ENCODE results near the gene LYL1. TPM values are rescaled to one million over a fixed set of nuclear protein-coding genes. Genes with fewer than 3 reads are reported as not detected.
A peak's percentile ranks its signal among the peaks of the same experiment; 100 is the strongest.

Gene LYL1
- total and polyA plus RNA-seq, 4 donors = 0.35 to 69.7 (median 2.3) TPM

- Histone ChIP-seq H3K9me3 (ENCODE audit: control insufficient read depth in 4 of 4, low read length in 3 of 4) (no peaks in the 10 kb centered on the region), H3K36me3 (ENCODE audit: control insufficient read depth in 4 of 4, insufficient read depth in 3 of 4, low read depth in 1 of 4, low read length in 3 of 4) (no peaks in the 10 kb centered on the region), H3K9ac (ENCODE audit: low read depth in 1 of 2, low read length in 2 of 2) (no peak overlapping the region), H3K27me3 (ENCODE audit: control insufficient read depth in 4 of 4, insufficient read depth in 4 of 4, low read length in 3 of 4) (no peaks in the 10 kb centered on the region), H3K4me1 (ENCODE audit: control insufficient read depth in 4 of 4, insufficient read depth in 4 of 4, low read length in 3 of 4) (peaks cover 3 to 45% (median 25%) of the 10 kb centered on the region in 4 donors), H3K4me3 (ENCODE audit: low read depth in 1 of 3, low read length in 3 of 3) (no peak overlapping the region), H3K27ac (ENCODE audit: low read depth in 1 of 2, low read length in 2 of 2) (peak overlapping the region; percentile 35 to 43)
- WGBS = 94% methylated on average over 12 of the region's 12 CpGs
- DNase-seq (ENCODE audit: low spot score) = no peak
- no peak for TF ChIP-seq FOXA1 (IDR thresholded peaks at IDR 0.05)
- no peak for TF ChIP-seq RXRA (IDR thresholded peaks at IDR 0.05)
Measured at GRCh38 chr19:13087295-13087694, 15.4 kb downstream of the LYL1 start.

- Histone ChIP-seq H3K9ac (ENCODE audit: low read depth in 1 of 2, low read length in 2 of 2) (no peak overlapping the region), H3K4me1 (ENCODE audit: control insufficient read depth in 4 of 4, insufficient read depth in 4 of 4, low read length in 3 of 4) (peaks cover 2 to 45% (median 27%) of the 10 kb centered on the region in 4 donors), H3K27me3 (ENCODE audit: control insufficient read depth in 4 of 4, insufficient read depth in 4 of 4, low read length in 3 of 4) (no peaks in the 10 kb centered on the region), H3K27ac (ENCODE audit: low read depth in 1 of 2, low read length in 2 of 2) (no peak overlapping the region), H3K4me3 (ENCODE audit: low read depth in 1 of 3, low read length in 3 of 3) (no peak overlapping the region), H3K36me3 (ENCODE audit: control insufficient read depth in 4 of 4, insufficient read depth in 3 of 4, low read depth in 1 of 4, low read length in 3 of 4) (no peaks in the 10 kb centered on the region), H3K9me3 (ENCODE audit: control insufficient read depth in 4 of 4, low read length in 3 of 4) (no peaks in the 10 kb centered on the region)
- 90% methylated on average over 2 of the region's 2 CpGs for WGBS
- DNase-seq (ENCODE audit: low spot score) = no peak
- no peak for TF ChIP-seq EGR1 (IDR thresholded peaks at IDR 0.05; ENCODE audit: low read depth in 2 of 2)
- TF ChIP-seq RXRA (IDR thresholded peaks at IDR 0.05) = no peak
- TF ChIP-seq CTCF (IDR thresholded peaks at IDR 0.05; ENCODE audit: low read depth, low read length, missing input control) = no peak
- no peak for TF ChIP-seq ATF3 (IDR thresholded peaks at IDR 0.05)
- TF ChIP-seq HNF4G (IDR thresholded peaks at IDR 0.05) = no peak
- TF ChIP-seq JUND (IDR thresholded peaks at IDR 0.05) = no peak
- TF ChIP-seq HNF4A (conservative IDR thresholded peaks at IDR 0.05) = no peak
- no peak for TF ChIP-seq REST (IDR thresholded peaks at IDR 0.05)
- TF ChIP-seq YY1 (IDR thresholded peaks at IDR 0.05) = no peak
- TF ChIP-seq FOXA1 (IDR thresholded peaks at IDR 0.05) = no peak
- no peak for TF ChIP-seq NR2F2 (IDR thresholded peaks at IDR 0.05)
Measured at GRCh38 chr19:13086341-13086740, 16.3 kb downstream of the LYL1 start.

GRCh38 chr19:13085666-13086065, 17.0 kb downstream of the LYL1 start:
- TF ChIP-seq FOXA2 (IDR thresholded peaks at IDR 0.05) (no peak), NR2F2 (IDR thresholded peaks at IDR 0.05) (no peak), RXRA (IDR thresholded peaks at IDR 0.05) (no peak), EGR1 (IDR thresholded peaks at IDR 0.05; ENCODE audit: low read depth in 2 of 2) (no peak), FOXA1 (IDR thresholded peaks at IDR 0.05) (no peak), YY1 (IDR thresholded peaks at IDR 0.05) (no peak), GABPA (IDR thresholded peaks at IDR 0.05 in 1 of 2, conservative IDR thresholded peaks at IDR 0.05 in 1 of 2) (no peak), ZBTB33 (IDR thresholded peaks at IDR 0.05) (no peak)
- Histone ChIP-seq H3K27me3 (ENCODE audit: control insufficient read depth in 4 of 4, insufficient read depth in 4 of 4, low read length in 3 of 4) (no peaks in the 10 kb centered on the region), H3K9ac (ENCODE audit: low read depth in 1 of 2, low read length in 2 of 2) (no peak overlapping the region), H3K36me3 (ENCODE audit: control insufficient read depth in 4 of 4, insufficient read depth in 3 of 4, low read depth in 1 of 4, low read length in 3 of 4) (no peaks in the 10 kb centered on the region), H3K4me3 (ENCODE audit: low read depth in 1 of 3, low read length in 3 of 3) (no peak overlapping the region), H3K4me1 (ENCODE audit: control insufficient read depth in 4 of 4, insufficient read depth in 4 of 4, low read length in 3 of 4) (peaks cover 2 to 39% (median 23%) of the 10 kb centered on the region in 4 donors), H3K27ac (ENCODE audit: low read depth in 1 of 2, low read length in 2 of 2) (no peak overlapping the region), H3K9me3 (ENCODE audit: control insufficient read depth in 4 of 4, low read length in 3 of 4) (no peaks in the 10 kb centered on the region)
- WGBS = 59% methylated on average over 7 of the region's 7 CpGs
- DNase-seq (ENCODE audit: low spot score) = no peak
